ENCODE measurements around the gene MEX3A. TPM values are rescaled to one million over a fixed set of nuclear protein-coding genes. Genes with fewer than 3 reads are reported as not detected.

The MEX3A gene
- total RNA-seq, 1 donor from 2014 or later: 32.2 TPM

- TF ChIP-seq EZH2 (IDR thresholded peaks at IDR 0.05) (no peak), CTCF (IDR thresholded peaks at IDR 0.05) (no peak), EZH2phosphoT487 (IDR thresholded peaks at IDR 0.05) (no peak)
Measured at GRCh38 chr1:156089704-156090103, 7.4 kb upstream of the MEX3A start.

GRCh38 chr1:156086256-156086662 is 4.0 kb upstream of the MEX3A start:
- no peak overlapping the region for H3K9ac ChIP-seq
- no peaks in the 10 kb centered on the region for H3K9me3 ChIP-seq (ENCODE audit: low read depth)
- Mint-ChIP-seq H3K4me3 (peak overlapping the region; percentile 100), H3K9me3 (no peaks in the 10 kb centered on the region), H3K27me3 (ENCODE audit: insufficient read depth, low read depth) (peaks cover 4% of the 10 kb centered on the region), H3K27ac (peak overlapping the region; percentile 59), H3K36me3 (peaks cover 12% of the 10 kb centered on the region), H3K4me1 (peaks cover 58% of the 10 kb centered on the region)
- DNase-seq (ENCODE audit: low spot score): peak; percentile 83
- peaks cover 72% of the 10 kb centered on the region for H3F3A ChIP-seq (ENCODE audit: low read depth)
- no peaks in the 10 kb centered on the region for H3K27me3 ChIP-seq
- H3K4me1 ChIP-seq: peaks cover 36% of the 10 kb centered on the region
- H4K20me1 ChIP-seq (ENCODE audit: low read depth): peaks cover 84% of the 10 kb centered on the region
- peak overlapping the region; percentile 29 for H3K4me3 ChIP-seq
- no peak overlapping the region for H2AFZ ChIP-seq (replicated peaks)
- peak overlapping the region; percentile 79 for H3K27ac ChIP-seq
- no peaks in the 10 kb centered on the region for H3K36me3 ChIP-seq
- TF ChIP-seq EZH2 (IDR thresholded peaks at IDR 0.05) (no peak), CTCF (IDR thresholded peaks at IDR 0.05) (no peak), EZH2phosphoT487 (IDR thresholded peaks at IDR 0.05) (no peak)
- peaks cover 93% of the 10 kb centered on the region for H3K79me2 ChIP-seq (ENCODE audit: low read depth)
- peak overlapping the region; percentile 99 for H3K4me2 ChIP-seq

More at GRCh38 chr1:156089704-156090103, 7.4 kb upstream of the MEX3A start:
- Histone ChIP-seq H3F3A (ENCODE audit: low read depth) (peaks cover 42% of the 10 kb centered on the region), H3K79me2 (ENCODE audit: low read depth) (peaks cover 100% of the 10 kb centered on the region), H3K4me1 (peaks cover 25% of the 10 kb centered on the region), H3K9ac (no peak overlapping the region), H2AFZ (replicated peaks) (no peak overlapping the region), H3K4me3 (no peak overlapping the region), H3K4me2 (no peak overlapping the region), H3K9me3 (ENCODE audit: low read depth) (no peaks in the 10 kb centered on the region), H3K36me3 (peaks cover 6% of the 10 kb centered on the region), H4K20me1 (ENCODE audit: low read depth) (peaks cover 100% of the 10 kb centered on the region), H3K27me3 (no peaks in the 10 kb centered on the region), H3K27ac (peak overlapping the region; percentile 27)
- Mint-ChIP-seq H3K27me3 (ENCODE audit: insufficient read depth, low read depth) (peaks cover 7% of the 10 kb centered on the region), H3K4me3 (no peak overlapping the region), H3K4me1 (peaks cover 44% of the 10 kb centered on the region), H3K27ac (no peak overlapping the region), H3K36me3 (peaks cover 20% of the 10 kb centered on the region), H3K9me3 (no peaks in the 10 kb centered on the region)
- no peak for DNase-seq (ENCODE audit: low spot score)

GRCh38 chr1:156083800-156084790 is 1.8 kb upstream of the MEX3A start:
- Histone ChIP-seq H3K36me3 (no peaks in the 10 kb centered on the region), H3F3A (ENCODE audit: low read depth) (peaks cover 77% of the 10 kb centered on the region), H4K20me1 (ENCODE audit: low read depth) (peaks cover 81% of the 10 kb centered on the region), H3K27ac (peak overlapping the region; percentile 99), H3K9ac (peak overlapping the region; percentile 41), H2AFZ (replicated peaks) (no peak overlapping the region), H3K4me1 (peaks cover 42% of the 10 kb centered on the region), H3K9me3 (ENCODE audit: low read depth) (no peaks in the 10 kb centered on the region), H3K4me3 (peak overlapping the region; percentile 99), H3K79me2 (ENCODE audit: low read depth) (peaks cover 93% of the 10 kb centered on the region), H3K4me2 (peak overlapping the region; percentile 99), H3K27me3 (no peaks in the 10 kb centered on the region)
- peaks cover 6% of the 10 kb centered on the region for H3K27me3 Mint-ChIP-seq (ENCODE audit: insufficient read depth, low read depth)
- peak overlapping the region; percentile 100 for H3K4me3 Mint-ChIP-seq
- peak; percentile 39 for DNase-seq (ENCODE audit: low spot score)
- no peak for TF ChIP-seq CTCF (IDR thresholded peaks at IDR 0.05)
- TF ChIP-seq EZH2 (IDR thresholded peaks at IDR 0.05): no peak
- TF ChIP-seq EZH2phosphoT487 (IDR thresholded peaks at IDR 0.05): no peak
- peaks cover 12% of the 10 kb centered on the region for H3K36me3 Mint-ChIP-seq
- H3K4me1 Mint-ChIP-seq: peaks cover 56% of the 10 kb centered on the region
- H3K27ac Mint-ChIP-seq: peak overlapping the region; percentile 98
- H3K9me3 Mint-ChIP-seq: no peaks in the 10 kb centered on the region
